Adrenal gland (tissue), 12 donors: ENCODE data around the gene RGS9BP. TPM values are rescaled to one million over a fixed set of nuclear protein-coding genes. Genes with fewer than 3 reads are reported as not detected.
A peak's percentile ranks its signal among the peaks of the same experiment; 100 is the strongest.

Experiments
- DNase-seq, 7 donors: peaks; one replicate each; pipeline ENCODE4 v3.0.0-alpha.2; 2019 to 2020
- H3K27ac ChIP-seq, 5 donors: fragments of 200-600 bp; sonication (generic) in 4 of 5; 1 replicate in 3 of 5; 2 replicates in 2 of 5; pipeline versions ENCODE4 v1.5.1 to v1.8.0; 2016 to 2020; ENCODE audit warnings: mild to moderate bottlenecking in 1 of 5
- H3K27me3 ChIP-seq: fragments of 200-600 bp; 2 replicates; pipeline ENCODE4 v1.8.0; 2021
- H3K36me3 ChIP-seq, 2 donors: fragments of 200-600 bp; replicated peaks in 1 of 2; 1 replicate in 1 of 2; 2 replicates in 1 of 2; pipeline versions ENCODE4 v1.5.1 to v1.8.0; 2018 to 2022
- H3K4me1 ChIP-seq, 2 donors: fragments of 200-600 bp; replicated peaks in 1 of 2; 1 replicate in 1 of 2; 2 replicates in 1 of 2; pipeline versions ENCODE4 v1.5.1 to v1.8.0; 2018 to 2021
- H3K4me3 ChIP-seq, 4 donors: fragments of 200-600 bp; sonication (generic) in 3 of 4; one replicate each; pipeline ENCODE4 v1.5.1; 2016 to 2018
- H3K9me3 ChIP-seq, 3 donors: fragments of 200-600 bp; sonication (generic) in 1 of 3; replicated peaks in 1 of 3; 1 replicate in 2 of 3; 2 replicates in 1 of 3; pipeline versions ENCODE4 v1.5.1 to v1.8.0; 2016 to 2021
- POLR2A ChIP-seq, 2 donors: fragments of 450-650 bp; IDR thresholded peaks; one replicate each; pipeline ENCODE4 v1.6.1; 2017; ENCODE audit warnings: antibody characterized with exemption in 2 of 2, mild to moderate bottlenecking in 2 of 2, moderate library complexity in 1 of 2
- WGBS, 4 donors: extraction: QIAGEN DNeasy Blood & Tissue Kit in 2 of 4; methylation state at CpG; one replicate each; pipeline versions ENCODE4 v1.1.5 to v1.1.7; 2013 to 2017; 5-methylcytosine and 5-hydroxymethylcytosine counted together
- intact Hi-C, 2 donors: fragments of 100-400 bp; cut with DNase I; formaldehyde crosslinking; loops; one replicate each; pipeline versions ENCODE4 v1.14.1 to v1.15.0; 2022 to 2023
- polyA plus RNA-seq, 3 donors: library from polyadenylated mRNA; stranded (reverse); fragments of 200-250 nt in 2 of 3; fragments of 350-450 nt in 1 of 3; fragmentation: Illumina TruSeq in 1 of 3; extraction: RNeasy Lipid Tissue Mini Kit (QIAGEN cat#74804) in 1 of 3; gene quantifications; one replicate each; pipeline ENCODE4 v1.2.3, GENCODE V29; 2013 to 2014
- total RNA-seq, 9 donors: library from RNA; depleted of rRNA in 4 of 9; stranded (reverse); fragments of >200 nt in 4 of 9; fragments of 120-200 nt in 1 of 9; fragmentation: NEBNext Ultra II Directional in 1 of 9; extraction: Animal tissue kit (Norgen Biotek cat#: 25700) in 1 of 9; gene quantifications; one replicate each; pipeline versions ENCODE4 v1.1.0 to v1.2.4, GENCODE V29; 2013 to 2023
- TF ChIP-seq, protein P1 (sequence below), 6 experiments: fragments of 450-650 bp in 4 of 6; fragments of 200-600 bp in 2 of 6; sonication (generic) in 1 of 6; IDR thresholded peaks; 1 replicate in 5 of 6; 2 replicates in 1 of 6; pipeline versions ENCODE4 v1.5.1 to v1.8.0; 2016 to 2021; ENCODE audit warnings: antibody characterized with exemption in 6 of 6, mild to moderate bottlenecking in 2 of 6, moderate library complexity in 1 of 6
- donor health status: healthy with polysubstance abuse.
- donor health status: Bipolar disorder and iron deficiency.
- donor health status: DM: yes; HTN: yes; CAD: no.
- donor health status: DM: no; HTN: no; CAD: no.
- donor health status: DM: no; HTN: no; CAD: no.
- donor health status: DM: yes; HTN: yes; CAD: no.

Gene RGS9BP
- total and polyA plus RNA-seq, 12 donors: 0.10 to 2.3 (median 0.79) TPM

- Histone ChIP-seq H3K4me1 (peaks cover 11 to 32% of the 10 kb centered on the region in 2 donors), H3K27me3 (peaks cover 6% of the 10 kb centered on the region), H3K27ac (no peak overlapping the region), H3K4me3 (peak overlapping the region in 1 of 4 donors; percentile 84), H3K36me3 (no peaks in the 10 kb centered on the region), H3K9me3 (no peaks in the 10 kb centered on the region)
- WGBS, 4 donors: 85 to 92% (median 86%) methylated on average over 5 to 10 of the region's 10 CpGs
- TF ChIP-seq POLR2A (IDR thresholded peaks at IDR 0.05): no peak
- TF ChIP-seq, protein P1, sequence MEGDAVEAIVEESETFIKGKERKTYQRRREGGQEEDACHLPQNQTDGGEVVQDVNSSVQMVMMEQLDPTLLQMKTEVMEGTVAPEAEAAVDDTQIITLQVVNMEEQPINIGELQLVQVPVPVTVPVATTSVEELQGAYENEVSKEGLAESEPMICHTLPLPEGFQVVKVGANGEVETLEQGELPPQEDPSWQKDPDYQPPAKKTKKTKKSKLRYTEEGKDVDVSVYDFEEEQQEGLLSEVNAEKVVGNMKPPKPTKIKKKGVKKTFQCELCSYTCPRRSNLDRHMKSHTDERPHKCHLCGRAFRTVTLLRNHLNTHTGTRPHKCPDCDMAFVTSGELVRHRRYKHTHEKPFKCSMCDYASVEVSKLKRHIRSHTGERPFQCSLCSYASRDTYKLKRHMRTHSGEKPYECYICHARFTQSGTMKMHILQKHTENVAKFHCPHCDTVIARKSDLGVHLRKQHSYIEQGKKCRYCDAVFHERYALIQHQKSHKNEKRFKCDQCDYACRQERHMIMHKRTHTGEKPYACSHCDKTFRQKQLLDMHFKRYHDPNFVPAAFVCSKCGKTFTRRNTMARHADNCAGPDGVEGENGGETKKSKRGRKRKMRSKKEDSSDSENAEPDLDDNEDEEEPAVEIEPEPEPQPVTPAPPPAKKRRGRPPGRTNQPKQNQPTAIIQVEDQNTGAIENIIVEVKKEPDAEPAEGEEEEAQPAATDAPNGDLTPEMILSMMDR (IDR thresholded peaks at IDR 0.05): no peak
- DNase-seq: no peak
- intact Hi-C loops: no loop called here
These were observed 2.1 kb upstream of the RGS9BP start for GRCh38 chr19:32673573-32673972.

GRCh38 chr19:32674153-32674930 lies 1.3 kb upstream of the RGS9BP start:
- TF ChIP-seq, protein P1 (IDR thresholded peaks at IDR 0.05): peak in 2 of 6 experiments; percentile 13 to 26
- no peak for TF ChIP-seq POLR2A (IDR thresholded peaks at IDR 0.05)
- peaks cover 6% of the 10 kb centered on the region for H3K27me3 ChIP-seq
- H3K36me3 ChIP-seq: no peaks in the 10 kb centered on the region
- WGBS, 4 donors: 1 to 5% (median 2%) methylated on average over 12 to 67 of the region's 67 CpGs
- peaks cover 11 to 29% of the 10 kb centered on the region in 2 donors for H3K4me1 ChIP-seq
- DNase-seq: no peak
- H3K9me3 ChIP-seq: no peaks in the 10 kb centered on the region
- intact Hi-C loops: no loop called here
- peak overlapping the region; percentile 54 to 98 (median 86) for H3K4me3 ChIP-seq
- peak overlapping the region in 4 of 5 donors; percentile 61 to 92 (median 76) for H3K27ac ChIP-seq

DNA sequence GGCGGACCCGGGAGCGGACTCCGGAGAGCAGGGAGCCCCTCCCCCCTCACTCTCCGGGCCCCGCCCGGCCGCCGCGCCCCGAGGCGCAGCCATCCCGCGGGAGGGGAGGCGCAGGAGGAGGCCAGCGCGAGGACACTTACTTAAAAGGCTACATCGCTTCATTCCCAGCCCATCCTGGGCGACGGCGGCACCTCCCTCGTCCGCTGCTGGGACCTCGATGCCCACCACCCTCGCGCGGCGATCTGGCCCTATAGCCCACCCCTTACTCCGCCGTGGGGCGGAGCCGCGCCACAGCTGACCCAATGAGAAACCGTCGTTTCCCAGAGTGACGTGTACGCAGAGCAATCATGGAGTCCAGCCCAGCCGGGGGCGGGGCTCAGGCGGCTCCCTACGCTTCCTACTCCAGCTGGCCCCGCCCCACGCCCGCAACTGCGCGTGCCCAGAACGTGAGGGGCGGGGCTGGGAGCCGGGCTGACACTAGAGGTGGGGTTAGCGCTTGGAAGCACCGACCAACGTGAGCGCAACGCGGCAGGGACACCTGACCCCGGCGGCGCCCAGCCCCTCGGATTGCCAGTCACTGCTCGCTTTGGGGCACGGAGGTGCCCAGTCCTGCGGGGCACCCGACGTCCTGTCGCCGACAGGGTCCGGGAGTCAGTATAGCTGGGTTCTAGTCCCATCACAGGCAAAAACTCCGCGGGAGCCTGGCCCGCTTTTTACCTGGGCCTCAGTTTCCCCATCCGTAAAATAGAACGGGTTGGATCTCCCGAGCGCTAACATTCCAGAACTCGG lies 523 bp upstream of the RGS9BP start, which contains the start of gene ANKRD27:
Gene ANKRD27, minus strand, starts transcription at position 250 of the 789 bp plus-strand sequence. CDS start 16,165 bp downstream, outside the sequence.
- peaks cover 6% of the 10 kb centered on the region for H3K27me3 ChIP-seq
- H3K4me1 ChIP-seq: peaks cover 11 to 26% of the 10 kb centered on the region in 2 donors
- peak within 1 kb of the TSS; percentile 54 to 98 (median 86) for H3K4me3 ChIP-seq
- peak; percentile 25 to 44 for TF ChIP-seq POLR2A (IDR thresholded peaks at IDR 0.05)
- TF ChIP-seq, protein P1 (IDR thresholded peaks at IDR 0.05): no peak
- DNase-seq: peak; percentile 98 to 99 (median 99)
- 0 to 1% (median 0%) methylated on average over 17 to 75 of the region's 75 CpGs for WGBS, 4 donors
- H3K36me3 ChIP-seq: no peaks in the 10 kb centered on the region
- intact Hi-C loops: no loop called here
- H3K9me3 ChIP-seq: no peaks in the 10 kb centered on the region
- peak within 1 kb of the TSS in 4 of 5 donors; percentile 61 to 92 (median 76) for H3K27ac ChIP-seq
